ENCODE measurements around the gene GFPT2.

DNA sequence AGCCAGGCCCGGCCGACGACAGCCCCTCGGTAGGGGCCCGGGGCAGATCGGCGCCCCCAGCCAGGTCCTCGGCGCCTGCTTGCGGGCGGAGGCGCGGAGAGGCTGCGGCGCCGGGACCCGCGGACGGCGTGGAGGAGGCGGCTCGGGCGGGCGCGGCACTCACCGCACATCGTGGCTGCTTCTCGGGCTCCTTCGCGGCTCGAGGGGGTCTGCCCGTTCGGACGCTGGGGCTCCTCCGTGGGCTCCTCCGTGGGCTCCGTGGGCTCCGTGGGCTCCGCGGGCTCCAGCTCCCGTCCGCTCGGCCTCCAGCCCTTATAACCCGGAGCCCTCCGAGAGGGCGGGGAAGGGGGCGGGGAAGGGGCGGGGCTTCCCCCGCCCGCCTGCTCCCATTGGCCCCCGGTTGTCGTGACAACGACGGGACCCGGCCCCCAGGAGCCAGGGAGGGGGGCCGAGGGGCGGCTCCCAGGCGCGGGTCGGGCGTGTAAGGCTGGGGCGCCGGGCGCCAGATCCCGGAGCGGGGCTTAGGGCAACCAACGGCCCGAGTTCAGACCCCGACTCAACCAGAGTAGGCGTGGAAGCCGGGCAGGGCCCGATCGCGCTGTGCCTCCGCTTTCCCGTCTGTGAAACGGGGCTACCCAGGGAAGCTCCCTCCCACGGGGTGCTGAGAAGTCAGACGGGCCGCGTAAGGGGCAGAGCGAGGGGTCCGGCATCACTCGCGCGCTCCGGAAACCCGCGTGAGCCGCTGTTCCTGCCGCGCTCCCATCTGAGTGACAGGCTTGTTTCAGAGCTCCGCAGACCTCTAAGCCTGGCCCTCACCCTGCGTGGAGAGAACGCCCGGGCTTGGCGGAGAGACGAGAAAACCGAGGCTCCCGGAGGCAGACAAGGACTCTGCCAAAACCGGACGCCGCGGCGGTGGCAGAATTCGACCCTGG is at the start of gene GFPT2:
- TF ChIP-seq, protein P1, sequence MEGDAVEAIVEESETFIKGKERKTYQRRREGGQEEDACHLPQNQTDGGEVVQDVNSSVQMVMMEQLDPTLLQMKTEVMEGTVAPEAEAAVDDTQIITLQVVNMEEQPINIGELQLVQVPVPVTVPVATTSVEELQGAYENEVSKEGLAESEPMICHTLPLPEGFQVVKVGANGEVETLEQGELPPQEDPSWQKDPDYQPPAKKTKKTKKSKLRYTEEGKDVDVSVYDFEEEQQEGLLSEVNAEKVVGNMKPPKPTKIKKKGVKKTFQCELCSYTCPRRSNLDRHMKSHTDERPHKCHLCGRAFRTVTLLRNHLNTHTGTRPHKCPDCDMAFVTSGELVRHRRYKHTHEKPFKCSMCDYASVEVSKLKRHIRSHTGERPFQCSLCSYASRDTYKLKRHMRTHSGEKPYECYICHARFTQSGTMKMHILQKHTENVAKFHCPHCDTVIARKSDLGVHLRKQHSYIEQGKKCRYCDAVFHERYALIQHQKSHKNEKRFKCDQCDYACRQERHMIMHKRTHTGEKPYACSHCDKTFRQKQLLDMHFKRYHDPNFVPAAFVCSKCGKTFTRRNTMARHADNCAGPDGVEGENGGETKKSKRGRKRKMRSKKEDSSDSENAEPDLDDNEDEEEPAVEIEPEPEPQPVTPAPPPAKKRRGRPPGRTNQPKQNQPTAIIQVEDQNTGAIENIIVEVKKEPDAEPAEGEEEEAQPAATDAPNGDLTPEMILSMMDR (conservative IDR thresholded peaks at IDR 0.05; ENCODE audit: low read depth, low read length), result no peak
- no peak for TF ChIP-seq EZH2 (IDR thresholded peaks at IDR 0.05; ENCODE audit: borderline replicate concordance, low read depth, low read length, poor library complexity, severe bottlenecking)

Measured in A673 (cell line).